Measurements from ENCODE around the gene BMP10. TPM values are rescaled to one million over a fixed set of nuclear protein-coding genes. Genes with fewer than 3 reads are reported as not detected.

Gene BMP10, protein sequence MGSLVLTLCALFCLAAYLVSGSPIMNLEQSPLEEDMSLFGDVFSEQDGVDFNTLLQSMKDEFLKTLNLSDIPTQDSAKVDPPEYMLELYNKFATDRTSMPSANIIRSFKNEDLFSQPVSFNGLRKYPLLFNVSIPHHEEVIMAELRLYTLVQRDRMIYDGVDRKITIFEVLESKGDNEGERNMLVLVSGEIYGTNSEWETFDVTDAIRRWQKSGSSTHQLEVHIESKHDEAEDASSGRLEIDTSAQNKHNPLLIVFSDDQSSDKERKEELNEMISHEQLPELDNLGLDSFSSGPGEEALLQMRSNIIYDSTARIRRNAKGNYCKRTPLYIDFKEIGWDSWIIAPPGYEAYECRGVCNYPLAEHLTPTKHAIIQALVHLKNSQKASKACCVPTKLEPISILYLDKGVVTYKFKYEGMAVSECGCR
- not detected in 5 replicates for total RNA-seq (2022; extraction: Qiagen RNA extraction; ENCODE audit: low read depth)

DNA sequence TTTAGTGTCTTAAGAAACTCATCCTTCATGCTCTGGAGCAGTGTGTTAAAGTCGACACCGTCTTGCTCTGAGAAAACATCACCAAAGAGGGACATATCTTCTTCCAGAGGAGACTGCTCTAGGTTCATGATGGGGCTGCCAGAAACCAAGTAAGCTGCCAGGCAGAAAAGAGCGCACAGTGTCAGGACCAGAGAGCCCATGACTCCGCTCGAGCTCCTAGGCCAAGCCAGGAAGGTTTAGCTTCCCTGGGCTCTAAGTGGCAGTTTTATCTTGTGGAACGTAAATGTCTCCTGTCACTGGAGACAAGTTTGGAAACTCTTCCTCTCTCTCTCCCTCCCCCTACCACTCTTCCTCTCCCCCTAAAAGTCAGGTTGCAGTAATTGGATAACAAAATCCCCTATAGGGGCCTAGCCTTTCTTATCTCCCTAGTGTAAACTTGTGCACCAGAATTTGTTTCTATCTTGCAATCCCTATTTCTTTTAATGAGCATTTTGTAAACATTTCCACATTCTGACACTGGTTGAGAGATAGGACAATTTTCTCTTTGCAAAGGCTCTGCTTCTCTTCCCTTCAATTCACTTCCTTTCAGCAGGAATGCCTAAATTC, at the start of gene BMP10:
BMP10 (minus strand) TSS at position 239 of the 606 bp plus-strand sequence; CDS start at position 200, 39 bp downstream.

Other genes starting within 250 kb of the BMP10 start
- 0.03 TPM in 1 of 5 replicates, not detected in the others for gene PROKR1, start 227.8 kb downstream of the BMP10 start, total RNA-seq (2022; extraction: Qiagen RNA extraction; ENCODE audit: low read depth)
- gene ARHGAP25, start 136.6 kb downstream of the BMP10 start, total RNA-seq (2022; extraction: Qiagen RNA extraction; ENCODE audit: low read depth) = 0.10 to 0.19 TPM (median 0.14 TPM) in 5 replicates
- gene GKN2, start 81.5 kb upstream of the BMP10 start, total RNA-seq (2022; extraction: Qiagen RNA extraction; ENCODE audit: low read depth) = 1.7 to 3.5 TPM (median 2.9 TPM) in 5 replicates
- gene GKN1, start 103.2 kb upstream of the BMP10 start, total RNA-seq (2022; extraction: Qiagen RNA extraction; ENCODE audit: low read depth) = 0.56 to 0.72 TPM (median 0.57 TPM) in 4 of 5 replicates, not detected in the other
- gene ANTXR1, start 141.8 kb upstream of the BMP10 start, total RNA-seq (2022; extraction: Qiagen RNA extraction; ENCODE audit: low read depth) = 99.8 to 143 TPM (median 140 TPM) in 5 replicates

All from A549 treated with GW870086 at 1 μM for 4 hours (cell line).